Measurements from ENCODE around the gene ARHGAP19.

- TF ChIP-seq, protein P1, sequence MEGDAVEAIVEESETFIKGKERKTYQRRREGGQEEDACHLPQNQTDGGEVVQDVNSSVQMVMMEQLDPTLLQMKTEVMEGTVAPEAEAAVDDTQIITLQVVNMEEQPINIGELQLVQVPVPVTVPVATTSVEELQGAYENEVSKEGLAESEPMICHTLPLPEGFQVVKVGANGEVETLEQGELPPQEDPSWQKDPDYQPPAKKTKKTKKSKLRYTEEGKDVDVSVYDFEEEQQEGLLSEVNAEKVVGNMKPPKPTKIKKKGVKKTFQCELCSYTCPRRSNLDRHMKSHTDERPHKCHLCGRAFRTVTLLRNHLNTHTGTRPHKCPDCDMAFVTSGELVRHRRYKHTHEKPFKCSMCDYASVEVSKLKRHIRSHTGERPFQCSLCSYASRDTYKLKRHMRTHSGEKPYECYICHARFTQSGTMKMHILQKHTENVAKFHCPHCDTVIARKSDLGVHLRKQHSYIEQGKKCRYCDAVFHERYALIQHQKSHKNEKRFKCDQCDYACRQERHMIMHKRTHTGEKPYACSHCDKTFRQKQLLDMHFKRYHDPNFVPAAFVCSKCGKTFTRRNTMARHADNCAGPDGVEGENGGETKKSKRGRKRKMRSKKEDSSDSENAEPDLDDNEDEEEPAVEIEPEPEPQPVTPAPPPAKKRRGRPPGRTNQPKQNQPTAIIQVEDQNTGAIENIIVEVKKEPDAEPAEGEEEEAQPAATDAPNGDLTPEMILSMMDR (conservative IDR thresholded peaks at IDR 0.05 in 1 of 2, IDR thresholded peaks at IDR 0.05 in 1 of 2; ENCODE audit: low read depth in 1 of 2, low read length in 2 of 2): no peak
- TF ChIP-seq EZH2 (IDR thresholded peaks at IDR 0.05; ENCODE audit: low read length, missing control alignments): no peak
Measured at GRCh38 chr10:97200616-97201015, 91.8 kb downstream of the ARHGAP19 start.
